ENCODE results near the gene NUDT3.

The NUDT3 gene

DNA sequence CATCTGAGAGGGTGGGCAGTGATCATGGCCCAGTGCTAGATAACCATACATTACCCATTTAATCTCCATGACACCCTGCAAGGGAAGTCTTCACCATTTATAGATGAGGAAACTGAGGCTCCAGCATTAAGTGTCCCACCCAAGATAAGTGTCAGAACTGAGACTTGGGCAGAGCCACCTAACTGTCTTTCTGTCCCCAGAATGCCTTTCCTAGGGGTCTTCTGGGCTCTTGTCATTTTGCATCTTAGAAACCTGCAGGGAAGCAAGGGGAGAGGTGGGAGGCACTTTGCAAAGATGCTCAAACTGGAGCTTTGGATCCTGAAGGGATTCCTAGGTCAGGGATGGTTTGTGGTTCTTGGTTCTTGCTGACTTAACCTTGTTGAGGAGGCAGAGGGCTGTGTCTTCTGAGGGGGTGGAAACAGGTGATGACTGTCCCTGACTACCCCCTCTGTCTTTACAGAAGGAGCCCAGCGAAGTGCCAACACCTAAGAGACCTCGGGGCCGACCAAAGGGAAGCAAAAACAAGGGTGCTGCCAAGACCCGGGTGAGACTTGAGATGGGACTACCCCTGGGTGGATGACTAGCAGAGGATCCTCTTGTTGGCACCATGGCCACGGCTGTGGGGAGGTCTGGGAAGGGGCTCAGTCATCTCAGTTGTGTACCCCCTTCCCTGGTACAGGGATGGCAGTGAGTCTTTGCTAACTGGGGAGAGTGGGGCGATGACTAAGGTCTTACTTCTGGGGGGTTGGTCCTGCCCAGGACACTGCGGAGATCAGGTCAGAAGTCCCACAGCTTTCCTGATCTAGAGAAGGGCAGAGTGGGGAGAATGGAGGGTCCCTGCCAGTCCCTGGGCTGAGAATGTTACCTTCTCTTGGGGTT, 150.0 kb downstream of the NUDT3 start:
- ATAC-seq = no peak
- TF ChIP-seq, protein P1, sequence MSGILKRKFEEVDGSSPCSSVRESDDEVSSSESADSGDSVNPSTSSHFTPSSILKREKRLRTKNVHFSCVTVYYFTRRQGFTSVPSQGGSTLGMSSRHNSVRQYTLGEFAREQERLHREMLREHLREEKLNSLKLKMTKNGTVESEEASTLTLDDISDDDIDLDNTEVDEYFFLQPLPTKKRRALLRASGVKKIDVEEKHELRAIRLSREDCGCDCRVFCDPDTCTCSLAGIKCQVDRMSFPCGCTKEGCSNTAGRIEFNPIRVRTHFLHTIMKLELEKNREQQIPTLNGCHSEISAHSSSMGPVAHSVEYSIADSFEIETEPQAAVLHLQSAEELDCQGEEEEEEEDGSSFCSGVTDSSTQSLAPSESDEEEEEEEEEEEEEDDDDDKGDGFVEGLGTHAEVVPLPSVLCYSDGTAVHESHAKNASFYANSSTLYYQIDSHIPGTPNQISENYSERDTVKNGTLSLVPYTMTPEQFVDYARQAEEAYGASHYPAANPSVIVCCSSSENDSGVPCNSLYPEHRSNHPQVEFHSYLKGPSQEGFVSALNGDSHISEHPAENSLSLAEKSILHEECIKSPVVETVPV (CRISPR knock-in tag; IDR thresholded peaks at IDR 0.05) = no peak
- TF ChIP-seq ISL1 (CRISPR knock-in tag; IDR thresholded peaks at IDR 0.05) (no peak), ZNF8 (CRISPR knock-in tag; IDR thresholded peaks at IDR 0.05) (no peak), TCF4 (CRISPR knock-in tag; IDR thresholded peaks at IDR 0.05; ENCODE audit: borderline replicate concordance) (no peak)

DNA sequence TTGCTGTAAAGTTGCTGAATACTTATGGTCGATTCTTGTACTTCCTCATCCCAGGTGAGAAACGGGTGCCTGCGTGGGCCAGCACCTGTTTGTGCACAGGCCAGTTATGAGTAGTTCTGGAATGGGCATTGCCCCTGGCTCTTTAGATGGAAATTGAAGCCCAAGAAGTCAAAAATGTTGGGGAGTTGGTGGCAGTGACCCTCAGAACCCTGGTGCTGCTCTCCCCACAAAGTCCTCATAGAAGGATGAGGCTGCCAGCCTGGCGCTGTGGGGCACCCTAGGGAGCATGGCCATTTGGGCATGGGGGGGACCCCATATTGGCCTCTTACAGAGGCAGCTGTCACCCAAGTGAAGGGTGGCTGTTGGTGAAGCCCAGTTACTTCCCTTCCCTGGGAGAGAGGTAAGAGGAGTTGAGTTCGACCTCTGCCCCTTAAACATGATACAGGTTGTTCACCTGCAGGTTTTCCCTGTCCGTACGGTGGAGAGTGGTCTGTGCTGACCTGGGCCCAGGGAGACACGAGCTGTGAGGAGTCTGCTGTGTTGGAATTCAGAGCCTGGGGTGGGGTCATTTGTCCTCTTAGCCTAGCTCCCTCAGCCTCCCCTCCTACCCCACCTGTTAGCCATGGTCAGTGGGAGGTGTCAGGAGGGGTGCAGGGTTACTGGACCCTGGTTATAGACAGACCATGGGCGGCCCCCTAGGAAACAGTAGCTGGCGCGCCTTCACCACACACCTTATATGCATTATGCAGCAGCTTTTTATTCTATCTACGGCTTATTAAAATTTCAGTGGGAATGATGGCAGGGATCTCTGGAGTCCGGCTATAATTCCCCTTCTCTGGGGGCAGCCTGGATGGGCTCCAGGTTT, 150.9 kb downstream of the NUDT3 start:
- TF ChIP-seq TOX (CRISPR knock-in tag; IDR thresholded peaks at IDR 0.05; ENCODE audit: borderline replicate concordance) (no peak), ARNTL (CRISPR knock-in tag; IDR thresholded peaks at IDR 0.05; ENCODE audit: borderline replicate concordance, low read depth) (no peak), ZNF565 (CRISPR knock-in tag; conservative IDR thresholded peaks at IDR 0.05; ENCODE audit: low read depth) (no peak), ZFP3 (CRISPR knock-in tag; IDR thresholded peaks at IDR 0.05) (no peak)
- ATAC-seq = no peak

DNA sequence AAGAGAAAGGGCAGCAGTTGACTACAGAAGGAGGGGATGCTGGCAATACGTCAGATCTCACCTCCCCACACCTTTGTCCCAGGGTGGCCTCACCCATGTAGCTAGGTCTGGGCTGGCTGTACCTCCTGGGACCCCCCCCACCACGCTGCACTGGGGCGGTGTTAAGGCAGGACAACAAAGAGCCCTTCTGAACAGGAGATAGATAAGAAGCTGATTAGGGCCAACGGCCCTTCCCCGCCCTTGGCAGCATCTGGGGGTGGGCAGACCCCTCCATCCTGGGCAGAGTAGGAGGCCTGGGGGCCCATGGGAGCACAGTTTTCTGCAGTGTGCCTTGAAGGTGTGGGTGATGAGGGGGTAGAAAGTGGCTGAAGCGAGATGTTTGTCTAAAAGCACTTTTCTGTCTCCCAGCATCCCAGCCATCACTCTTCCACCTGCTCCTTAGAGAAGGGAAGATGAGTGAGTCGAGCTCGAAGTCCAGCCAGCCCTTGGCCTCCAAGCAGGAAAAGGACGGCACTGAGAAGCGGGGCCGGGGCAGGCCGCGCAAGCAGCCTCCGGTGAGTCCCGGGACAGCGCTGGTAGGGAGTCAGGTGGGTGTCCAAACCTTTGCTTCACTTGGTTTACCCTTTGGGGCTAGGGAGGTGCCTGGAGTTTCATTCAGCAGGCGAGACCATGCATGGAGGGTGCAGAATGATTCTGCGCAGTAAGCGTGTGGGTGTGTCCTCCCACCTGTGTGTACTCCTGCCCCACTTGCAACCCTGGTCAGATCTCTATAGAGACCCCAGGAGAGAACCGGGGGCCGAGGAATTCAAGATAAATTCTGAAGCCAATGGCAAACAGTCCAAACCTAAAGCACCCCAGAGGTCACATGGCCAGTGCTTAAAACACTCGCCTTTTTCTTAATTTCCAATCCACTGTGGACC, 151.9 kb downstream of the NUDT3 start:
- no peak for TF ChIP-seq ZFP3 (CRISPR knock-in tag; IDR thresholded peaks at IDR 0.05)
- TF ChIP-seq CSDC2 (CRISPR knock-in tag; IDR thresholded peaks at IDR 0.05) = no peak
- no peak for TF ChIP-seq SNAI2 (CRISPR knock-in tag; IDR thresholded peaks at IDR 0.05)
- no peak for TF ChIP-seq ZNF70 (CRISPR knock-in tag; IDR thresholded peaks at IDR 0.05)
- TF ChIP-seq, protein P2, sequence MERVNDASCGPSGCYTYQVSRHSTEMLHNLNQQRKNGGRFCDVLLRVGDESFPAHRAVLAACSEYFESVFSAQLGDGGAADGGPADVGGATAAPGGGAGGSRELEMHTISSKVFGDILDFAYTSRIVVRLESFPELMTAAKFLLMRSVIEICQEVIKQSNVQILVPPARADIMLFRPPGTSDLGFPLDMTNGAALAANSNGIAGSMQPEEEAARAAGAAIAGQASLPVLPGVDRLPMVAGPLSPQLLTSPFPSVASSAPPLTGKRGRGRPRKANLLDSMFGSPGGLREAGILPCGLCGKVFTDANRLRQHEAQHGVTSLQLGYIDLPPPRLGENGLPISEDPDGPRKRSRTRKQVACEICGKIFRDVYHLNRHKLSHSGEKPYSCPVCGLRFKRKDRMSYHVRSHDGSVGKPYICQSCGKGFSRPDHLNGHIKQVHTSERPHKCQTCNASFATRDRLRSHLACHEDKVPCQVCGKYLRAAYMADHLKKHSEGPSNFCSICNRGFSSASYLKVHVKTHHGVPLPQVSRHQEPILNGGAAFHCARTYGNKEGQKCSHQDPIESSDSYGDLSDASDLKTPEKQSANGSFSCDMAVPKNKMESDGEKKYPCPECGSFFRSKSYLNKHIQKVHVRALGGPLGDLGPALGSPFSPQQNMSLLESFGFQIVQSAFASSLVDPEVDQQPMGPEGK (CRISPR knock-in tag; IDR thresholded peaks at IDR 0.05; ENCODE audit: borderline replicate concordance) = no peak
- TF ChIP-seq, protein P3, sequence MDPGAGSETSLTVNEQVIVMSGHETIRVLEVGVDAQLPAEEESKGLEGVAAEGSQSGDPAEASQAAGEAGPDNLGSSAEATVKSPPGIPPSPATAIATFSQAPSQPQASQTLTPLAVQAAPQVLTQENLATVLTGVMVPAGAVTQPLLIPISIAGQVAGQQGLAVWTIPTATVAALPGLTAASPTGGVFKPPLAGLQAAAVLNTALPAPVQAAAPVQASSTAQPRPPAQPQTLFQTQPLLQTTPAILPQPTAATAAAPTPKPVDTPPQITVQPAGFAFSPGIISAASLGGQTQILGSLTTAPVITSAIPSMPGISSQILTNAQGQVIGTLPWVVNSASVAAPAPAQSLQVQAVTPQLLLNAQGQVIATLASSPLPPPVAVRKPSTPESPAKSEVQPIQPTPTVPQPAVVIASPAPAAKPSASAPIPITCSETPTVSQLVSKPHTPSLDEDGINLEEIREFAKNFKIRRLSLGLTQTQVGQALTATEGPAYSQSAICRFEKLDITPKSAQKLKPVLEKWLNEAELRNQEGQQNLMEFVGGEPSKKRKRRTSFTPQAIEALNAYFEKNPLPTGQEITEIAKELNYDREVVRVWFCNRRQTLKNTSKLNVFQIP (CRISPR knock-in tag; IDR thresholded peaks at IDR 0.05; ENCODE audit: borderline replicate concordance, low read depth) = no peak
- no peak for TF ChIP-seq OSR1 (CRISPR knock-in tag; IDR thresholded peaks at IDR 0.05)
- ATAC-seq = no peak

DNA sequence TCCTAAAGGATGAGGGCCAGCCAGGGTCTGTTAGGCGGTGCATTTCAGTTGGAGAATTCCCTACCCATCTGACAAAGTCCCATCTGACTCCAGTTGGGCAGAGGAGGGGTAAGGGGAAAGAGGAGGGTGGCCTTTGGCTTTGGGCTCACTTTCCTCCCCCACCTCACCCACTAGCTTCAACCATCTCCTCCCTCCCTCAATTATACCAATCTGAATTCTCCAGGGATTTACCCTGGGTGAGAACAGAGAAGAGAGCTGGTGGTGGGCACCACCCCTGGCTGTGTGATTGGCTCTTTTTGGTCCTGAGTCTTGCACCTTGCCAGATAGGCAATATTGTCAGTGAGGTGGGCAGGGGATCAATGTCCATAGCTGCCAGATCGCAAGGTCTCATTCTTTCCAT, 152.6 kb downstream of the NUDT3 start:
- no peak for ATAC-seq
- TF ChIP-seq CSDC2 (CRISPR knock-in tag; IDR thresholded peaks at IDR 0.05) (no peak), ARNTL (CRISPR knock-in tag; IDR thresholded peaks at IDR 0.05; ENCODE audit: borderline replicate concordance, low read depth) (no peak), ZFP3 (CRISPR knock-in tag; IDR thresholded peaks at IDR 0.05) (no peak), SNAI2 (CRISPR knock-in tag; IDR thresholded peaks at IDR 0.05) (no peak), ISL1 (CRISPR knock-in tag; IDR thresholded peaks at IDR 0.05) (no peak), GLIS3 (CRISPR knock-in tag; IDR thresholded peaks at IDR 0.05) (no peak), TCF4 (CRISPR knock-in tag; IDR thresholded peaks at IDR 0.05; ENCODE audit: borderline replicate concordance) (no peak), RARB (CRISPR knock-in tag; IDR thresholded peaks at IDR 0.05) (no peak), ZNF565 (CRISPR knock-in tag; conservative IDR thresholded peaks at IDR 0.05; ENCODE audit: low read depth) (no peak), PPARA (CRISPR knock-in tag; IDR thresholded peaks at IDR 0.05; ENCODE audit: borderline replicate concordance) (no peak), ESRRG (CRISPR knock-in tag; IDR thresholded peaks at IDR 0.05) (no peak), ZNF70 (CRISPR knock-in tag; IDR thresholded peaks at IDR 0.05) (no peak), BACH2 (CRISPR knock-in tag; IDR thresholded peaks at IDR 0.05; ENCODE audit: borderline replicate concordance) (no peak), ZC3H10 (CRISPR knock-in tag; IDR thresholded peaks at IDR 0.05) (no peak), ZNF8 (CRISPR knock-in tag; IDR thresholded peaks at IDR 0.05) (no peak)
- TF ChIP-seq, protein P4, sequence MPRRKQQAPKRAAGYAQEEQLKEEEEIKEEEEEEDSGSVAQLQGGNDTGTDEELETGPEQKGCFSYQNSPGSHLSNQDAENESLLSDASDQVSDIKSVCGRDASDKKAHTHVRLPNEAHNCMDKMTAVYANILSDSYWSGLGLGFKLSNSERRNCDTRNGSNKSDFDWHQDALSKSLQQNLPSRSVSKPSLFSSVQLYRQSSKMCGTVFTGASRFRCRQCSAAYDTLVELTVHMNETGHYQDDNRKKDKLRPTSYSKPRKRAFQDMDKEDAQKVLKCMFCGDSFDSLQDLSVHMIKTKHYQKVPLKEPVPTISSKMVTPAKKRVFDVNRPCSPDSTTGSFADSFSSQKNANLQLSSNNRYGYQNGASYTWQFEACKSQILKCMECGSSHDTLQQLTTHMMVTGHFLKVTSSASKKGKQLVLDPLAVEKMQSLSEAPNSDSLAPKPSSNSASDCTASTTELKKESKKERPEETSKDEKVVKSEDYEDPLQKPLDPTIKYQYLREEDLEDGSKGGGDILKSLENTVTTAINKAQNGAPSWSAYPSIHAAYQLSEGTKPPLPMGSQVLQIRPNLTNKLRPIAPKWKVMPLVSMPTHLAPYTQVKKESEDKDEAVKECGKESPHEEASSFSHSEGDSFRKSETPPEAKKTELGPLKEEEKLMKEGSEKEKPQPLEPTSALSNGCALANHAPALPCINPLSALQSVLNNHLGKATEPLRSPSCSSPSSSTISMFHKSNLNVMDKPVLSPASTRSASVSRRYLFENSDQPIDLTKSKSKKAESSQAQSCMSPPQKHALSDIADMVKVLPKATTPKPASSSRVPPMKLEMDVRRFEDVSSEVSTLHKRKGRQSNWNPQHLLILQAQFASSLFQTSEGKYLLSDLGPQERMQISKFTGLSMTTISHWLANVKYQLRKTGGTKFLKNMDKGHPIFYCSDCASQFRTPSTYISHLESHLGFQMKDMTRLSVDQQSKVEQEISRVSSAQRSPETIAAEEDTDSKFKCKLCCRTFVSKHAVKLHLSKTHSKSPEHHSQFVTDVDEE (CRISPR knock-in tag; IDR thresholded peaks at IDR 0.05) = no peak
- TF ChIP-seq, protein P5, sequence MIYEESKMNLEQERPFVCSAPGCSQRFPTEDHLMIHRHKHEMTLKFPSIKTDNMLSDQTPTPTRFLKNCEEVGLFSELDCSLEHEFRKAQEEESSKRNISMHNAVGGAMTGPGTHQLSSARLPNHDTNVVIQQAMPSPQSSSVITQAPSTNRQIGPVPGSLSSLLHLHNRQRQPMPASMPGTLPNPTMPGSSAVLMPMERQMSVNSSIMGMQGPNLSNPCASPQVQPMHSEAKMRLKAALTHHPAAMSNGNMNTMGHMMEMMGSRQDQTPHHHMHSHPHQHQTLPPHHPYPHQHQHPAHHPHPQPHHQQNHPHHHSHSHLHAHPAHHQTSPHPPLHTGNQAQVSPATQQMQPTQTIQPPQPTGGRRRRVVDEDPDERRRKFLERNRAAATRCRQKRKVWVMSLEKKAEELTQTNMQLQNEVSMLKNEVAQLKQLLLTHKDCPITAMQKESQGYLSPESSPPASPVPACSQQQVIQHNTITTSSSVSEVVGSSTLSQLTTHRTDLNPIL (CRISPR knock-in tag; IDR thresholded peaks at IDR 0.05; ENCODE audit: low read depth) = no peak

All from SK-N-SH treated with all-trans-retinoic acid at 6 μM for 48 hours (cell line).